Measurements from ENCODE around the gene KCNK7. TPM values are rescaled to one million over a fixed set of nuclear protein-coding genes. Genes with fewer than 3 reads are reported as not detected.
A peak's percentile ranks its signal among the peaks of the same experiment; 100 is the strongest.

KCNK7 gene
- total RNA-seq, 2 donors from 2014 or later: 0.39 TPM; not detected in 1

GRCh38 chr11:65574109-65574810 is 21.3 kb downstream of the KCNK7 start:
- Histone ChIP-seq H3K27ac (peak overlapping the region; percentile 94 to 97), H3K36me3 (peaks cover 5% of the 10 kb centered on the region), H3K9me3 (no peaks in the 10 kb centered on the region), H3K4me1 (peaks cover 3 to 80% of the 10 kb centered on the region in 2 donors), H3K4me3 (peak overlapping the region; percentile 66 to 84), H3K27me3 (no peaks in the 10 kb centered on the region)
- peak; percentile 95 for DNase-seq (ENCODE audit: low spot score)
- peak; percentile 96 to 99 for TF ChIP-seq CTCF (IDR thresholded peaks at IDR 0.05)

- Histone ChIP-seq H3K9me3 (no peaks in the 10 kb centered on the region), H3K27ac (peak overlapping the region; percentile 94 to 97), H3K4me1 (peaks cover 3 to 82% of the 10 kb centered on the region in 2 donors), H3K27me3 (no peaks in the 10 kb centered on the region), H3K4me3 (peak overlapping the region; percentile 52 to 84), H3K36me3 (no peaks in the 10 kb centered on the region)
- TF ChIP-seq CTCF (IDR thresholded peaks at IDR 0.05): no peak
- DNase-seq (ENCODE audit: low spot score): no peak
Measured at GRCh38 chr11:65573391-65574079, 22.1 kb downstream of the KCNK7 start.

- Histone ChIP-seq H3K27me3 (no peaks in the 10 kb centered on the region), H3K9me3 (no peaks in the 10 kb centered on the region), H3K4me3 (peak within 1 kb of the TSS; percentile 52 to 94), H3K27ac (peak within 1 kb of the TSS; percentile 94 to 97), H3K4me1 (peaks cover 3 to 80% of the 10 kb centered on the region in 2 donors), H3K36me3 (peaks cover 6% of the 10 kb centered on the region)
- TF ChIP-seq CTCF (IDR thresholded peaks at IDR 0.05): no peak
- peak; percentile 94 for DNase-seq (ENCODE audit: low spot score)
Measured at GRCh38 chr11:65572356-65573051, 23.1 kb downstream of the KCNK7 start, which contains the start of gene FAM89B. FAM89B (plus strand) TSS chr11:65572538; CDS start chr11:65572670, 132 bp downstream.

- H3K4me3 ChIP-seq: peak overlapping the region; percentile 52 to 84
- no peak for DNase-seq (ENCODE audit: low spot score)
- H3K36me3 ChIP-seq: peaks cover 6% of the 10 kb centered on the region
- H3K27ac ChIP-seq: peak overlapping the region; percentile 94 to 97
- peak in 1 of 2 donors; percentile 49 for TF ChIP-seq CTCF (IDR thresholded peaks at IDR 0.05)
- no peaks in the 10 kb centered on the region for H3K27me3 ChIP-seq
- H3K9me3 ChIP-seq: no peaks in the 10 kb centered on the region
- H3K4me1 ChIP-seq: peaks cover 3 to 80% of the 10 kb centered on the region in 2 donors
Measured at GRCh38 chr11:65571940-65572339, 23.7 kb downstream of the KCNK7 start.

GRCh38 chr11:65571420-65571819 is 24.2 kb downstream of the KCNK7 start:
- Histone ChIP-seq H3K27me3 (no peaks in the 10 kb centered on the region), H3K9me3 (no peaks in the 10 kb centered on the region), H3K27ac (peak overlapping the region; percentile 94 to 97), H3K36me3 (peaks cover 6% of the 10 kb centered on the region), H3K4me1 (peaks cover 3 to 77% of the 10 kb centered on the region in 2 donors), H3K4me3 (peak overlapping the region; percentile 94 to 97)
- no peak for DNase-seq (ENCODE audit: low spot score)
- TF ChIP-seq CTCF (IDR thresholded peaks at IDR 0.05): no peak

Measured in right atrium auricular region (tissue), 2 donors.